IMR-90 (cell line): ENCODE data around the gene PCBP1. TPM values are rescaled to one million over a fixed set of nuclear protein-coding genes. Genes with fewer than 3 reads are reported as not detected.

ENCODE experiments used
- ATAC-seq: fragments of 200-7000 bp; cut with Tn5 transposase; 2 replicates; pipeline ENCODE4 v1.9.1; 2020; ENCODE audit warnings: low read depth, mild to moderate bottlenecking, moderate library complexity
- BruUV-seq: library from RNA; stranded (reverse); fragments of 400-500 nt; replicated peaks from 2 replicates; lab custom pipeline; 2021; lab: Mats Ljungman, UMichigan
- CTCF ChIA-PET: fragments of 300-600 bp; formaldehyde crosslinking; extraction: SDS; loops from one replicate; lab custom pipeline; 2021; ENCODE audit warnings: antibody characterized with exemption; lab: Yijun Ruan, JAX
- POLR2A ChIA-PET: fragments of 300-600 bp; sonication (Branson Sonifier 250); formaldehyde crosslinking; loops from one replicate; lab custom pipeline; 2022; ENCODE audit warnings: antibody characterized with exemption; ENCODE audit not compliant: unreplicated experiment; lab: Charles Lee
- DNase-seq: peaks from one replicate; pipeline ENCODE4 v3.0.0; 2013
- H2AFZ ChIP-seq: replicated peaks from 2 replicates; pipeline ENCODE3; 2013; ENCODE audit warnings: low read length, mild to moderate bottlenecking; ENCODE audit not compliant: poor library complexity
- H2AK5ac ChIP-seq: 2 replicates; pipeline ENCODE4 v1.6.1; 2013; ENCODE audit warnings: low read depth, low read length, inconsistent platforms
- H2AK9ac ChIP-seq: replicated peaks from 2 replicates; pipeline ENCODE3; 2013; ENCODE audit warnings: mild to moderate bottlenecking, low read depth, low read length, moderate library complexity; ENCODE audit not compliant: poor library complexity
- H2BK120ac ChIP-seq: 2 replicates; pipeline ENCODE4 v1.6.1; 2013; ENCODE audit warnings: low read depth, low read length, inconsistent platforms
- H2BK15ac ChIP-seq: 3 replicates; pipeline ENCODE4 v1.6.1; 2013; ENCODE audit warnings: low read depth, low read length, inconsistent platforms
- H2BK20ac ChIP-seq: 2 replicates; pipeline ENCODE4 v1.6.1; 2013; ENCODE audit warnings: low read depth, mild to moderate bottlenecking, inconsistent platforms, low read length, moderate library complexity
- H2BK5ac ChIP-seq: 2 replicates; pipeline ENCODE4 v1.6.1; 2013; ENCODE audit warnings: mild to moderate bottlenecking, low read depth, low read length, inconsistent platforms; ENCODE audit not compliant: poor library complexity, severe bottlenecking
- H3K14ac ChIP-seq: replicated peaks from 2 replicates; pipeline ENCODE4 v1.6.1; 2013; ENCODE audit warnings: low read depth, low read length, inconsistent platforms
- H3K18ac ChIP-seq: 2 replicates; pipeline ENCODE4 v1.6.1; 2013; ENCODE audit warnings: low read depth, low read length, control low read depth
- H3K23ac ChIP-seq: 2 replicates; pipeline ENCODE4 v1.6.1; 2013; ENCODE audit warnings: low read depth, low read length, inconsistent platforms
- H3K27ac ChIP-seq: 2 replicates; pipeline ENCODE4 v1.5.1; 2013; ENCODE audit warnings: mild to moderate bottlenecking, control low read depth, low read length; ENCODE audit not compliant: insufficient read depth
- H3K27me3 ChIP-seq: 2 replicates; pipeline ENCODE4 v1.6.1; 2013; ENCODE audit warnings: low read length; ENCODE audit not compliant: control insufficient read depth, insufficient read depth
- H3K36me3 ChIP-seq: 2 replicates; pipeline ENCODE4 v1.6.1; 2013; ENCODE audit warnings: low read length, mixed read lengths; ENCODE audit not compliant: control insufficient read depth, insufficient read depth
- H3K4ac ChIP-seq: 2 replicates; pipeline ENCODE4 v1.6.1; 2013; ENCODE audit warnings: low read depth, low read length, inconsistent platforms
- H3K4me1 ChIP-seq: 2 replicates; pipeline ENCODE4 v1.6.1; 2013; ENCODE audit warnings: low read length, mixed read lengths; ENCODE audit not compliant: control insufficient read depth, insufficient read depth
- H3K4me2 ChIP-seq: 2 replicates; pipeline ENCODE4 v1.6.1; 2013; ENCODE audit warnings: low read depth, mild to moderate bottlenecking, control low read depth, low read length, moderate library complexity
- H3K4me3 ChIP-seq: 2 replicates; pipeline ENCODE4 v1.5.1; 2013; ENCODE audit warnings: low read depth, mild to moderate bottlenecking, control low read depth, low read length, moderate library complexity; ENCODE audit not compliant: insufficient read depth
- H3K56ac ChIP-seq: 2 replicates; pipeline ENCODE4 v1.6.1; 2013; ENCODE audit warnings: low read length, inconsistent platforms; ENCODE audit not compliant: insufficient read depth; ENCODE audit errors: extremely low read depth
- H3K79me1 ChIP-seq, 2 experiments: 2 replicates each; pipeline ENCODE4 v1.6.1; 2013; ENCODE audit warnings: low read length in 2 of 2, inconsistent platforms in 1 of 2, low read depth in 1 of 2
- H3K9ac ChIP-seq: 2 replicates; pipeline ENCODE4 v1.6.1; 2013; ENCODE audit warnings: low read depth, low read length, control low read depth
- H3K9me1 ChIP-seq: 2 replicates; pipeline ENCODE4 v1.6.1; 2013; ENCODE audit warnings: low read length, inconsistent platforms; ENCODE audit not compliant: insufficient read depth
- H3K9me3 ChIP-seq: 2 replicates; pipeline ENCODE4 v1.6.1; 2013; ENCODE audit warnings: low read length; ENCODE audit not compliant: control insufficient read depth, insufficient read depth
- H4K20me1 ChIP-seq: 2 replicates; pipeline ENCODE4 v1.6.1; 2013; ENCODE audit warnings: low read length, inconsistent platforms; ENCODE audit not compliant: insufficient read depth
- H4K5ac ChIP-seq: 2 replicates; pipeline ENCODE4 v1.6.1; 2013; ENCODE audit warnings: mild to moderate bottlenecking, low read depth, low read length, control low read depth
- H4K8ac ChIP-seq, 2 experiments: 2 replicates each; pipeline ENCODE4 v1.6.1; 2013; ENCODE audit warnings: low read depth in 2 of 2, low read length in 2 of 2, control low read depth in 1 of 2, inconsistent platforms in 1 of 2
- H4K91ac ChIP-seq: 2 replicates; pipeline ENCODE4 v1.6.1; 2013; ENCODE audit warnings: low read depth, low read length, inconsistent platforms; ENCODE audit not compliant: insufficient read depth
- BHLHE40 ChIP-seq: fragments of 150-350 bp; IDR thresholded peaks from 2 replicates; pipeline ENCODE4 v1.6.1; 2016; ENCODE audit warnings: mild to moderate bottlenecking, low read depth, low read length
- CEBPB ChIP-seq: IDR thresholded peaks from 2 replicates; pipeline ENCODE4 v1.6.1; 2012; ENCODE audit warnings: low read depth, low read length, improper control_type of control experiment
- CHD1 ChIP-seq: IDR thresholded peaks from 2 replicates; pipeline ENCODE4 v1.6.1; 2012; ENCODE audit warnings: low read depth, low read length, improper control_type of control experiment
- CTCF ChIP-seq: conservative IDR thresholded peaks from 2 replicates; pipeline ENCODE4 v1.5.1; 2012; ENCODE audit warnings: mild to moderate bottlenecking, low read depth, low read length, improper control_type of control experiment
- ELK1 ChIP-seq: fragments of 150-350 bp; IDR thresholded peaks from 2 replicates; pipeline ENCODE4 v1.6.1; 2016; ENCODE audit warnings: low read depth, mild to moderate bottlenecking, low read length, moderate library complexity, borderline replicate concordance
- FOS ChIP-seq: fragments of 150-350 bp; IDR thresholded peaks from 2 replicates; pipeline ENCODE4 v1.6.1; 2016; ENCODE audit warnings: low read depth, low read length
- MAFK ChIP-seq: IDR thresholded peaks from 2 replicates; pipeline ENCODE4 v1.6.1; 2012; ENCODE audit warnings: low read depth, low read length, improper control_type of control experiment
- MAZ ChIP-seq: IDR thresholded peaks from 2 replicates; pipeline ENCODE4 v1.6.1; 2012; ENCODE audit warnings: low read depth, mild to moderate bottlenecking, low read length, improper control_type of control experiment, moderate library complexity, borderline replicate concordance
- MXI1 ChIP-seq: IDR thresholded peaks from 2 replicates; pipeline ENCODE4 v1.6.1; 2012; ENCODE audit warnings: low read depth, mild to moderate bottlenecking, low read length, moderate library complexity, borderline replicate concordance
- NFE2L2 ChIP-seq: fragments of 150-350 bp; IDR thresholded peaks from 2 replicates; pipeline ENCODE4 v1.6.1; 2016; ENCODE audit warnings: low read depth, mild to moderate bottlenecking, low read length
- POLR2A ChIP-seq: IDR thresholded peaks from 2 replicates; pipeline ENCODE4 v1.6.1; 2012; ENCODE audit warnings: mild to moderate bottlenecking, low read depth, low read length
- RAD21 ChIP-seq: IDR thresholded peaks from 2 replicates; pipeline ENCODE4 v1.6.1; 2012; ENCODE audit warnings: low read length, improper control_type of control experiment
- RCOR1 ChIP-seq: IDR thresholded peaks from 2 replicates; pipeline ENCODE4 v1.6.1; 2012; ENCODE audit warnings: mild to moderate bottlenecking, low read length, improper control_type of control experiment; ENCODE audit not compliant: insufficient replicate concordance
- RFX5 ChIP-seq: IDR thresholded peaks from 2 replicates; pipeline ENCODE4 v1.8.0; 2012; ENCODE audit warnings: low read depth, mild to moderate bottlenecking, low read length, moderate library complexity
- SMC3 ChIP-seq: fragments of 150-350 bp; IDR thresholded peaks from 2 replicates; pipeline ENCODE4 v1.6.1; 2016; ENCODE audit warnings: low read depth, mild to moderate bottlenecking, antibody characterized with exemption, low read length, moderate library complexity
- USF2 ChIP-seq: fragments of 150-350 bp; IDR thresholded peaks from 2 replicates; pipeline ENCODE4 v1.6.1; 2017; ENCODE audit warnings: mild to moderate bottlenecking, antibody characterized with exemption, low read length, low read depth
- WGBS, 2 experiments: methylation state at CpG; one replicate each; pipeline versions ENCODE4 v1.1.5 to v1.1.7; 2013; ENCODE audit warnings: missing lambda C conversion rate in 2 of 2; ENCODE audit not compliant: insufficient read length in 1 of 2; ENCODE audit errors: extremely low coverage in 2 of 2; 5-methylcytosine and 5-hydroxymethylcytosine counted together
- dilution Hi-C: fragments of 300-500 bp; cut with HindIII; formaldehyde crosslinking; loops from one replicate; pipeline ENCODE4 v1.14.3; 2018; ENCODE audit warnings: low sequenced_read_pairs; ENCODE audit not compliant: unreplicated experiment
- in situ Hi-C: fragments of 300-500 bp; cut with MboI; formaldehyde crosslinking; loops from 3 replicates; pipeline ENCODE4 v1.14.3; 2019; ENCODE audit warnings: low sequenced_read_pairs, inconsistent platforms, mixed read lengths
- intact Hi-C: fragments of 100-400 bp; cut with micrococcal nuclease; formaldehyde crosslinking; loops from 2 replicates; pipeline ENCODE4 v1.10.0; 2022
- polyA plus RNA-seq, 3 experiments: library from polyadenylated mRNA; depleted of rRNA; stranded (reverse); fragments of >200 nt; gene quantifications; 2 replicates each; pipeline ENCODE4 v1.2.3, GENCODE V29; 2012; ENCODE audit warnings: low replicate concordance in 1 of 3
- total RNA-seq: library from RNA; depleted of rRNA; stranded (reverse); fragments of >200 nt; gene quantifications from 2 replicates; pipeline ENCODE4 v1.2.3, GENCODE V29; 2012

PCBP1 gene
- total and polyA plus RNA-seq, 2 of the 4 experiments (the other 2 are of a cell fraction) = 33.7 to 166 TPM

GRCh38 chr2:70061317-70061716 lies 26.0 kb upstream of the PCBP1 start:
- no peaks in the 10 kb centered on the region for H3K79me1 ChIP-seq
- H2AFZ ChIP-seq = no peak overlapping the region
- in situ Hi-C loops = loop anchor here (25.0 kb wide), 1 partner anchor 324 kb away; the partner anchor contains the start of gene ANXA4
- peaks cover 4% of the 10 kb centered on the region; the same call in 1 of the 2 replicates for H3K9me1 ChIP-seq
- no CpG with 5 or more reads among the region's 2 CpGs for WGBS, 2 experiments
- POLR2A ChIA-PET = no interaction called here
- no peak overlapping the region for H3K56ac ChIP-seq
- no peak overlapping the region for H3K14ac ChIP-seq
- no peak overlapping the region for H2BK15ac ChIP-seq
- dilution Hi-C loops = no loop called here
- TF ChIP-seq MAFK (no peak), CEBPB (no peak), RAD21 (no peak), MXI1 (no peak), USF2 (no peak), MAZ (no peak), SMC3 (no peak), NFE2L2 (no peak), RFX5 (no peak), RCOR1 (no peak), FOS (no peak), CTCF (no peak), POLR2A (no peak), BHLHE40 (no peak), CHD1 (no peak), ELK1 (no peak)
- no peak for ATAC-seq
- BruUV-seq = no TSS peak
- H3K23ac ChIP-seq = no peak overlapping the region
- H3K9ac ChIP-seq = no peak overlapping the region
- no peaks in the 10 kb centered on the region for H3K27me3 ChIP-seq
- intact Hi-C loops = no loop called here
- DNase-seq = no peak
- no peaks in the 10 kb centered on the region for H3K9me3 ChIP-seq
- no peak overlapping the region for H2BK120ac ChIP-seq
- H3K4me2 ChIP-seq = no peak overlapping the region
- H3K18ac ChIP-seq = no peak overlapping the region
- H2BK20ac ChIP-seq = no peak overlapping the region
- no peak overlapping the region for H3K4me3 ChIP-seq
- CTCF ChIA-PET = interaction anchor here (1.4 to 1.6 kb wide), 2 partner anchors 9 to 149 kb away, joined by 3 to 8 read pairs; no protein-coding TSS in a partner anchor
- no peak overlapping the region for H4K91ac ChIP-seq
- no peak overlapping the region for H3K4ac ChIP-seq
- H2AK5ac ChIP-seq = no peak overlapping the region
- no peak overlapping the region for H4K8ac ChIP-seq
- H4K5ac ChIP-seq = no peak overlapping the region
- H3K27ac ChIP-seq = no peak overlapping the region
- no peaks in the 10 kb centered on the region for H4K20me1 ChIP-seq
- H3K36me3 ChIP-seq = peaks cover 9% of the 10 kb centered on the region
- no peak overlapping the region for H2AK9ac ChIP-seq
- no peaks in the 10 kb centered on the region for H3K4me1 ChIP-seq
- no peak overlapping the region for H2BK5ac ChIP-seq
